ENCODE results near the gene MLN. TPM values are rescaled to one million over a fixed set of nuclear protein-coding genes. Genes with fewer than 3 reads are reported as not detected.
A peak's percentile ranks its signal among the peaks of the same experiment; 100 is the strongest.

The MLN gene, protein sequence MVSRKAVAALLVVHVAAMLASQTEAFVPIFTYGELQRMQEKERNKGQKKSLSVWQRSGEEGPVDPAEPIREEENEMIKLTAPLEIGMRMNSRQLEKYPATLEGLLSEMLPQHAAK
- total RNA-seq: not detected

DNA sequence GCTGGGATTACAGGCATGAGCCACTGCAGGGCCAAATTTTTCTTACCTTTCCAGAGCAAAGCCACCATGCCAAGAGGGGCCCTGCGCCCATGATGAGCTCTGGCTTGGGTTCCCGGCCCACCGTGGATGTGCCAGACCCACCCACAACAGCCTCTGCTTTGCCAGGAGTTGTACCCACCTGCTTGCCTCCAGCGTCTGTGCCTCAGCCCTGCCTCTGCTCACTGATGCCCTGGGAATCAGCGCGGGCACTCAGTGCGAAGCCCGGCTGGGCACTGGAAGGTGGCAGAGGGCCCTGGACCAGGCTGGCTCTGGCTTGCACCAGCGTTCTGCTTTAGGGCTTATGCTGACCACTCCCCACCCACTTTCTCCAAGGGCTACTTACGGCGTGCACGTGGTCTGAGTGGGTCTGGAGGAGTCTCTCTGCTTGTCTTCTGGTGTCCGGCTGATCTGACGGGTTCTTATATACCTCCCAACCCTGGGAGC, at the start of gene MLN:
Gene MLN, minus strand, starts transcription at position 433 of the 483 bp plus-strand sequence. CDS start 2,840 bp downstream, outside the sequence.
- ATAC-seq: no peak

DNA sequence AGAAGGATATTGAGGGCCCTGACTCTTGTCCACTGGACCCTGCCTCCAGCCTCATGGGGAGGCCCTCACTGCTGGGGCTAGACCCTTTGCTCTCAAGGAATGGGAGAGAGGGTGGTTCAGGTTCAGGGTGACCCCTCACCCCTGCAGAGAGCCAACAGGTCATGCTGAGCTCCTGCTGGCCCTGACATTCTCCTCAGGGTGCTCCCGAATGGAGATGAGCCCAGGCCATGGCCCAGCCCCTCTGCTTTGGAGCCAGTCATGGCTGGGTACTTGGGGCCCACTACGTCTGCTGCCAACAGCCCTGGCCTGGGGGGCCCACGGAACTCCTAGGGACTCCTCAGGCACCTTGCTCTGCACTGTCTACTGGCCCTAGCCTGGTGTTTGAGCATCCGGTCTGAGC, 49.2 kb upstream of the MLN start:
- intact Hi-C loops (cut with DNase I): no loop called here
- ATAC-seq: no peak
- DNase-seq (ENCODE audit: low spot score): no peak

More for the DNA sequence above, at the start of gene MLN:
- no peak for DNase-seq (ENCODE audit: low spot score)
- intact Hi-C loops (cut with DNase I): no loop called here

DNA sequence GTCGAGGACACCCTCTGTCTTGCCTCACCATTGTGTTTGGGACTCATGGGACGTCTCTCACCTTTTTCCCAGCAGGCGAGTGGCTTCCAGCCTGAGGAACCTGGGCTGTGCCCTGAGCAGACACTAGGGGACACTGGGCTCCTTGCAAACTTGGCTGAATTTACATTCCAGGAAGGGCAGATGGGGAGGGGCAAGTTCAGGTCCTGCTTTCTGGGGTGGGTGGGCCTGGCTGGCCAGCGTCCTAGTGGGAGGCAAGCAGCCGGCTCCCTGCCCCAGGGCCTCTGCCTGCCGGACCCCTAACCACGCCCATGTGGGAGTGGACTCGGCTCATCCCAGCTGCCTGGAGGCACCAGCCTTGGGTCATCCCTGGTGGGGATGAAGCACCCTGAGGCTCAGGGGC, 48.2 kb upstream of the MLN start:
- DNase-seq (ENCODE audit: low spot score) (no peak), ATAC-seq (no peak)
- intact Hi-C loops (cut with DNase I): no loop called here

DNA sequence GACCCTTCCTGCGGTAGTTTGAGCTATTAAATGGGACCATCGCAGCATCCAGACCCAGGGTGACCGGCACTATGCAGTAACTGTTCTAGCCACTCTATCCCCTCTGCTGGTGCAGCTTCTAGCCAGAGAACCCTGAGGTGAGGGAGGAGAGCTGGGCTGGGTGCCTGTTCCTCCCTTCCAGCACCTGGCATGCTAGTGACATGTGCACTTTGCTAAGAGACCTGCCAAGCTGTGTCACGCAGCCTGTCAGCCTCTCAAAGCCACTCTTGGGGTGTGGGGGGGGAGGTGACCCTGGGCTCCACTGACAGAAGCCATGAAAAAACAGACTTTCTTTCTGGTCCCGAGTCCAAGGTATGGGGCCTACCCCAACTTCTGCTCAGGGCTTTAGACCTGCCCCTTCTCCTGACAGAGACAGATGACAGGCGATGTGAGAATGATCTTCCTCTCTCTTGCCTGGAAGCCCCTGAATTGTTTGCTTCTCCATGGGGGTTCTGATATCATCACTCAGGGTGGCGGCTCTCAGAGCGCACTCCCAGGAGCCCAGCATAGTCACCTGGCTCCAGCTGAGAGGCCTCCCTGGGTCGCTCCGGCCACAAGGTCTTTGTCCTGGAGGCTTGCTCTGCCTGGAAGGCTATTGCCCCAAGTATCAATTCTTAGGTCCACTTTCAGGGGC, 47.2 kb upstream of the MLN start:
- intact Hi-C loops (cut with DNase I): no loop called here
- DNase-seq (ENCODE audit: low spot score) (no peak), ATAC-seq (no peak)

DNA sequence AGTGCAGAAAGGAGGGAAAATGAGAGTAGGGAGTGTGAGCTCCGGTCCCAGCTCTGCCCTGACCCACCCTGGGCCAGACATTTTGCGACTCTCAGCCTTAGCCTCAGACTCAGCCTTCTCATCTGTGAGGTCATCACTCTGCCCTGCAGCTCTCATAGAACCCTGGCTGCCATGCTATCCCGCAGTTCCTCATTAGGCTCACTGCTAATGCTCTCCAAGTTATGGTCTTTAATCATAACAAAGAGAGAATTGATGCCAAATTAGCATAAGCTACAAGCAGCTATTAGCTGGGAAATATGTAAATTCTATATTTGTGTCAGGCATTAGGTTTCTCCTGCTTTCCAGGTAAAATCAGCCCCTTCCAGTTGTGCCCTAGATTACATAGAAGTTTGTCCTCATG, 46.5 kb upstream of the MLN start:
- no peak for ATAC-seq
- intact Hi-C loops (cut with DNase I): no loop called here
- DNase-seq (ENCODE audit: low spot score): no peak

DNA sequence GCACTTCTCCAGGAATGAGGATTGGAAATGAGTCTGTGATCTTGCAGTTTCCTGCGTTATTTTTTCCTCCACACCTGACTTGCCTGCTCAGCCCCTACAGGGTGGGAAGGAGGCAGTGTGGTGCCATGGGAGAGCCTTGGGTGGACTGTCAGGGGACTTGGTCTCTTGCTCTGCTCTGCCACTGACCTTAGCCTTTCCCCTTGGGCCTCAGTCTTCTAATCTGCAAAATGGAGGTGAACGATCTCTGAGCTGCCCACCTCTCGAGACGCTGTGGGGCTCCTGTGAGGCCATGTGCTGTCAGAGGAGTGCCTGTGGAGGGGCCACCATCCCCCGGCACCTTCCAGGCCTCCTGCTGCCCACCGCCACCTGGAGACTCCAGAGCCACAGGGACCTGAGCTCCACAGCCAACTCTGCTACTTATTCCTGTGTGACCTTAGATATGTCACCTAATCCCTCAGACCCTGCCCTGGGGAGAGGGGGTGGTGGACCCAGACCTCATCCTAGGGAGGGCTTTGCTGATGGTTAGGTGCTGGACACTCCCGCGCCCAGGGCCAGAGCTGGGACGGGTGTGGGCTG, 45.8 kb upstream of the MLN start:
- DNase-seq (ENCODE audit: low spot score) (no peak), ATAC-seq (no peak)
- intact Hi-C loops (cut with DNase I): no loop called here

DNA sequence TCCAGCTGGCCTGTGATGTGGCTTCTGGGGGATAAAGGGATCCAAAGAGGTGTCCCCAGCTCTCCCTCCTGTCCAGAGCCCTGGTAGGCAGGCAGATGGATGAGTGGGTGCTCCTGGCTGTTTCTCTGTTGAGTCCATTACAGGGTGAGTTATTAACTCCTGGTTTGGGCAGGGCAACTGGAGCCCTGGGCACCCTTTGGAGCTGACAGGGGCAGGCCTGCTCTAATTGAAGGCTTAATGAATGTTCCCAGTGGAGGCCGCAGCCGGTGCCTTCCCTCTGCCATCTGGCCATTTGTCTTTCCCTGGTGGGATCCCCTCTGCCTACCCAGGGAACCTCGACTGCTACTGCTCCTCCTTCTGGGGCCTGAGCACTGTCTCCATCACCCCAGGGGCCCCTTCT, 44.7 kb upstream of the MLN start:
- intact Hi-C loops (cut with DNase I): no loop called here
- no peak for DNase-seq (ENCODE audit: low spot score)
- no peak for ATAC-seq

DNA sequence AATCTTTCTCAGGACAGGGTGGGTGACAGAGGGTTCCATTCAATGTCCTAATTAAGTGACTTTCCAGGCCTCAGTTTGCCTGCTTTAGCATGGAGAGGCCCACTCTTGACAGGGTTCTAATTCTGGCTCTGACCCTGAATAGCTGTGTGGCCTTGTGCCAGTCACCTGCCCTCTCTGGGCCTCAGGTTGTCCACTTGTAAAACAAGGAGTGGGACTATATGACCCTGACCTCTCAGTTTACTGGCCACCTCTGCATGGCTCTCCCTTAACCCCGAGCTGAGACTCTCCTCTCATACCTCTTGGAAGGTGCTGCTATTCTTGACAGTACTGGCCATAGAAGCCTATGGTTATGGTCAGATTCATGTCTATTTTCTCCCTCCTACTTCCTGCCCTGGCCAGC, 44.1 kb upstream of the MLN start:
- DNase-seq (ENCODE audit: low spot score): no peak
- intact Hi-C loops (cut with DNase I): no loop called here
- no peak for ATAC-seq

DNA sequence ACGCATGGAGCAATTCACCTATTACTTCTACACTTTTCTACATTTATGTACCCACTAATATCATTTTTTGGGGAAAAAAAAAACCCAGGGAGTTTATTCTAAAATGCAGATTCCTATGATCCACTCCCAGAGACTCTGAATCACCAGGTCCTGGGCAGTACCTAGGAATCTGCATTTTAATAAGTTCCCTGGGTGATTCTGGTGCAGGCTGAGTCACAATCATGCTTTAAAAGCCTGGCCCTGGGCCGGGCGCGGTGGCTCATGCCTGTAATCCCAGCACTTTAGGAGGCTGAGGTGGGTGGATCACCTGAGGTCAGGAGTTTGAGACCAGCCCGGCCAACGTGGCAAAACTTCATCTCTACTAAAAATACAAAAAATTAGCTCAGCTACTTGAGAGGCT, 43.3 kb upstream of the MLN start:
- intact Hi-C loops (cut with DNase I): no loop called here
- DNase-seq (ENCODE audit: low spot score): no peak
- ATAC-seq: no peak

DNA sequence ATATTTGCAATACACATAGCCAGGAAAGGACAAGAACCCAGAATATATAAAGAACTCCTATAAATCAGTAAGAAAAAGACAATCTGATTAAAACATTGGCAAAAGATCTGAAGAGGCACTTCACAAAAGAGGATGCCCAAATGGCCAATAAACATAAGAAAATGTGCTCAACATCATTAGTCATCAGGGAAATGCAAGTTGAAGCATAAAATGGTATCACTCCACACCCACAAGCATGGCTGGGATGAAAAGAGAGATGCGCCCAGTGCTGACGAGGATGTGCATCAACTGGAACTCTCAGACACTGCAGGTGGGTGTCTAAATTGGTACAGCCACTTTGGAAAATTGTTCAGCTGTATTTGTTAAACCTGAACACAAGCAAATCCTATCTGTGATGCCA, 42.4 kb upstream of the MLN start:
- ATAC-seq: no peak
- DNase-seq (ENCODE audit: low spot score): no peak
- intact Hi-C loops (cut with DNase I): no loop called here

DNA sequence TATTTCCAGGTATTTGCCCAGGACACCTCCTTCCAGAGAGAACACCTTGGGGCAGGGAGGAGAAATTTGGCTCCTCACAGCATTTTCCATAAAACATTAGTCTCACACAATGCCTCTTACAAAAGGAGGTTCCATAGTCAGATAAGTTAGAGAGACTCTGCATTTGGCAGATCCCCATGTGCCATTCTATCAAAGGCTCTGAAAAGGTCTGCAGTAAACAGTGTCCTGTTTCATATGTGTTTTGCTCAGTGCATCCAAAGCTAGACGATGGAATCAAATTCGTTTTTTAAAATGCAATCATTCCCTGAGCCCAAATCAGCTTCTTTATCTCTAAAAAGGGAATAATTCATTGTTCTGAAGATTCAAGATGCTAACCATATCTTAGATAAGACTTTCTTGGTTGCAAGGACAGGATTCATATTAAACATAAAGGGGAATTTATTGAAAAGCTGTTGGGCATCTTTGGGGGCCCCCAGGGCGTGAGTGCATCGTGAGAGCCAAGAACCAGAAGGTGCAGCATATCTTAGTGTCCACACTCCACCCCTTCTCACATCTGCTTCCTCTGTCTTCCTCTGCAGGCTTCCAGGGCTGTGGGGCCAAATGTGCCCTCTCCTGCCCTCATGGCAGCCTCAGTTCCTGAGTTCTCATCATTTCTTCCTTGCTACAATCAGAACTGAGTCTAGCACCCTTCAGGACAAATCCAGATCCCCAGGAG, 41.4 kb upstream of the MLN start:
- DNase-seq (ENCODE audit: low spot score) (no peak), ATAC-seq (no peak)
- intact Hi-C loops (cut with DNase I): no loop called here

DNA sequence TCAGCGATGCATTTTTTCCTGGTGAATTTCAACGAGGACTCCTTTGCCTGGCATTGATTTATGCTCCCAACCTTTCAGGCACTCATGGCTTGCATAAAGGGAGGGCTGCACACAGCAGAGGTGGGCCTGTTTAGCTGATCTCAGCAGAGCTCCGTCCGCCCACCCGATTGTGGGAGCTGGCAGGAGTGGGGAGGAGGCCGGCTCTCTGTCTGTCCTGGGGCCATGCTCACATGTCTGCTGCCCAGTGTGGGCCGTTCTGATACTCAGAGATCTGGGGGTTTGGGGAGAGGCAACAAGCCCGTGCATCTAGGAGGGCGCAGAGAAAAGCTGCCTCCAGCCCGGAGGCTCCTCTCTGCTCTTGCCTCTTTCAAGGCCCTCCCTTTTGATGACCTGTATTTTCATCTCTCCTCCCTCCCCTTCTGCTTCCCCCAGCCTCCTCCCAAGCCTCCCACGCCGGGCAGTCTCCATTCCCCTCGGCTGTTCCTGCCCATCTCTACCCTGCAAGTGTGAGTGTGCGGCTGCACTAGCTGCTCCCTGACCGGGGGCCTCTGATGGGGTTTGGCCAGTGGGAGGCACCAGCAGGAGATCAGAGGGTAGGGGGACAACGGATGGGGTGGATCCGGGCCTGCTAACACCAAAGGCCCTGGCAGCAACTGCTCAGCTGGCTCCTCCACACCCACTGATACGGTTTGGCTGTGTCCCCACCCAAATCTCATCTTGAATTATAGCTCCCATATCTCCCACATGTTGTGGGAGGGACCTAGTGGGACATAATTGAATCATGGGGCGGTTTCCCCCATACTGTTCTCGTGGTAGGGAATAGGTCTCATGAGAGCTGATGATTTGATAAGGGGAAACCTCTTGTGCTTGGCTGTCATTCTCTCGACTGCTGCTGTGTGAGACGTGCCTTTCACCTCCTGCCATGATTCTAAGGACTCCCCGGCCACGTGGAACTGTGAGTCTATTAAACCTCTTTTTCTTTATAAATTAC, 39.6 kb upstream of the MLN start:
- no peak for DNase-seq (ENCODE audit: low spot score)
- intact Hi-C loops (cut with DNase I): no loop called here
- no peak for ATAC-seq

DNA sequence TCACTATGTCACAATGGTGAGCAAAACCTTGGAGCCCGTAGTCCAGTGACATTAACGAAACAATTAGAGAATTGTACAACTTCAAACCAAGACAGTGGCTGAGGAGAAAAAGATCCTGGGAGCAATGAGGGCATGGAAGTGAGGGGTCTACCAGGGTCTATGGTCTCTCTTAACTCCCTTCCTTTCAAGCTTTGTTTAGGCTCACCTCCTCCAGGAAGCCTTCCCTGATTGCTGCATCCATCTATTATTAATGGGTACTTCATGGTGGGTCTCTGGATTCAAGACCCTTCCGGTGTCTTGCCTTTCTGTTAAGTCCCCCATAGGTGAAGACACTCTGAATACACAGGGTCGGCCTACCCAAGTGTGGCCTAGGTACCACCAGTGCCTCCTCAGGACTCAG, 38.1 kb upstream of the MLN start:
- intact Hi-C loops (cut with DNase I): no loop called here
- ATAC-seq (no peak), DNase-seq (ENCODE audit: low spot score) (no peak)

DNA sequence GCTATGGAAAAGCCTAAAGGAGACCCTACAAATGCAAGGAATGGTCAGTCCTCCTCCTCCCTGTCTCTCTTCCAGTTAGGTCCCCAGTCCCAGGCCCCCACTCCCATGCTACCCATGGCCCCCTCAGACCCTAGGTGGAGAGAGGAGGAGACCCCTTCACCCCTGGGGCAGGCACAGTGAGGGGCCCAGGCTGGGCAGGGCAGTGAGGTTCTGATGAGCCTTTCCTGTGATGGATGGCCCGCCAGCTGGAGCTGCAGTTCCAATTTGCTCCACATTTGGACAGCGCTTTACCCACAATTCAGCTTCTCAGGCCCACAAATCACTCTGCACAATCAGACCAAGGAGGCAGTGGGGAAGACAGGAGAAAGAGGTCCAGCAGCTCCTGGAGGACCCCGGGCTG, 37.3 kb upstream of the MLN start:
- intact Hi-C loops (cut with DNase I): no loop called here
- ATAC-seq (no peak), DNase-seq (ENCODE audit: low spot score) (no peak)

DNA sequence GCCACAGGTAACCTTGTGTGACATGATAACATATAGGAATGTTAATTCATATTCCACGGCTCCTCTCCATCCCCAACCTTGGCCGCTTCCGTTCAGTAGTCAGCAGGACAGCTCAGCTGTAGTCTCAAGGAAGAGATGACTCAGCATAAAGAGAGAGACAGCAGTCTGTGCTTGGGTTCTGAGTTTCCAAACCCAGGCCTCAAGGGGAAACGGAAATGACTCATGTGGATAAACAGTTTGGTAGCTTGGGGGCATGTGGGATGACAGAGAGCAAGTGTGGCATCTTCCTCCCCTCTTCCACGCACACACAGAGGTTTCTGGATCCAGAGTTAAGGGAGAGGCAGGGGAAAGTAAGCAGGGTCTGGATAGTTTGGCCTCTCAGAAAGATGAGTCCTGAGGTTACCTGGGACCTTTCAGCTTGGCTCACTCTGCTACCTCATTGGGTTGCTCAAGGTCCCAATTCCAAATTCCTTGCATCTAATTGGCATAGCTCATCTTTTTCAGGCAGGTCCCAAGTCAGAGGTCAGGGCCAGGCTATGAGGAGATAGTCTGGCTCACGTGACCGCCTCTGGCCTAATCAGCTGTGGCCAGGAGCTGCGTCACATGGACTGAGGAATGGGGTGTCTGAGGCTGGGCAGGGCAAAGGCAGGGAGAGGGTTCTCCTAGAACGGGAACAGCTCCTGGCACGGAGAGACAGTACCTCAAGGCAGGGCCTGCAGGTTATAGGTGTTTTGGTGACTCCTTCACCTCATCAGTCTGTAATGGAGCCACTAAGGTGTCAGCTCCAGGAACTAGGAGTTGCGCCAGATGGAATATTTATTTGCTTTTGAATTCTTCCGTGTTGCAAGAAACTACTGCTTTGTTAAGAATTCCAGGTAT, 36.5 kb upstream of the MLN start:
- intact Hi-C loops (cut with DNase I): no loop called here
- DNase-seq (ENCODE audit: low spot score) (no peak), ATAC-seq (peak; percentile 86)

DNA sequence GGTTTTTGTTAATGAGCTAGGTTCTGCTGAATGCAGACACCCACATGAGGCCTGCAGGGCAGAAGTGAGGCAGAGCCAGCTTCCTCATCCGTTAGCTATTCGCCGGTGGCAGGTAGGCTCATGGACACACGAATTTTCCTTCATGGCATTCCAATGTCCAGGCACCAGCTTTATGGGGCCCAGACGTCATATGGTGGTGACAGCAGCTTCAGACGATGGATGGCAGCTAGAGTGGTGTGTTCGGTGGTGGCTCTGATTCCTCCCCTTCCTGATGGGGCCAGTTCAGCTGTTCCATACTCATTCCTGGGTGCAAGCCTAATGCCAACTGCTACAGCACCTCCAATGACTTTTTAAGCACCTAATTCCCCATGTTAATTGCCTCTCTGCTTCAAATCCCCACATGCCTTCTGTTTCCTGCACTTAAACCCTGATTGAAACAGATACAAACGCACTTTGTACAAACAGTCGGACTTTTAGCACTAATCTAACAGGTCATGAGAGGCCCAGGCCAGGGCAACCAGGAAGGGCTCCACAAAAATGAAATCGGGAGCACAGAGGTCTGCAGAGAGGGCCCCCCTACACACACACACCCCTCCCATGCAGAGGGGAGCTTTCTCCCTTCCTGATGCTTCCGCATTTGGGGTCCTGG, 35.7 kb upstream of the MLN start:
- intact Hi-C loops (cut with DNase I): no loop called here
- no peak for DNase-seq (ENCODE audit: low spot score)
- no peak for ATAC-seq

DNA sequence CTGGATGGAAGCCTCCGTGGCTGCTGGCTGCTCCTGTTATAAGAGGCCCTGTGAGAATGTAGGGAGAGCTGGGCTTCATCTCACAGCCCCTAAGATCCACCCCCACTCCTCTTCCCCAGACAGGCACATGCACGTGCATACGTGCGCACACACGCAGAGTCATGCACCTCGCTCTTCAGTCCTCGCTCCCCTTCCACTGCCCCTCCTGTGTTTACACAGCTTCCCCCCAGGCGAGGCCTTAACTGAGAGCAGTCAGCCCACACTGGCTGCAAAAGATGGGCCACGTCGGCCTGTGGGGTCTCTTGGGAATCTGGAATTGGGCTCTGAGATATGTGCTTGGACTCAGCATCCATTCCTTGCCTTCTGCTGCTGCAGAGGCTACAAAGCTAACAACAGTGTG, 35.2 kb upstream of the MLN start:
- DNase-seq (ENCODE audit: low spot score) (no peak), ATAC-seq (no peak)
- intact Hi-C loops (cut with DNase I): no loop called here

All from sciatic nerve (tissue), 2 donors.